Esophagus muscularis mucosa (tissue), 4 donors: ENCODE measurements around the gene AGAP1. TPM values are rescaled to one million over a fixed set of nuclear protein-coding genes. Genes with fewer than 3 reads are reported as not detected.

Source experiments
- DNase-seq: peaks from one replicate; pipeline ENCODE4 v3.0.0-alpha.2; 2017; ENCODE audit errors: extremely low spot score
- H3K27ac ChIP-seq, 4 donors: fragments of 200-600 bp; sonication (generic); replicated peaks in 1 of 4; 1 replicate in 3 of 4; 2 replicates in 1 of 4; pipeline ENCODE4 v1.5.1; 2016 to 2019; ENCODE audit warnings: mild to moderate bottlenecking in 1 of 4
- H3K27me3 ChIP-seq, 4 donors: fragments of 200-600 bp; sonication (generic); one replicate each; pipeline versions ENCODE4 v1.5.1 to v1.6.0; 2016 to 2019
- H3K36me3 ChIP-seq, 4 donors: fragments of 200-600 bp; sonication (generic); one replicate each; pipeline ENCODE4 v1.5.1; 2016 to 2019
- H3K4me1 ChIP-seq, 4 donors: fragments of 200-600 bp; sonication (generic); one replicate each; pipeline ENCODE4 v1.5.1; 2016 to 2019
- H3K4me3 ChIP-seq, 4 donors: fragments of 200-600 bp; sonication (generic); 1 replicate in 2 of 4; 2 replicates in 2 of 4; pipeline ENCODE4 v1.5.1; 2016 to 2019; ENCODE audit warnings: mild to moderate bottlenecking in 4 of 4, moderate library complexity in 1 of 4
- H3K9me3 ChIP-seq, 4 donors: fragments of 200-600 bp; sonication (generic); 1 replicate in 3 of 4; 2 replicates in 1 of 4; pipeline ENCODE4 v1.5.1; 2016 to 2019
- EP300 ChIP-seq: sonication (generic); formaldehyde crosslinking; IDR thresholded peaks from one replicate; pipeline ENCODE4 v1.6.1; 2017; ENCODE audit warnings: antibody characterized with exemption
- POLR2A ChIP-seq: fragments of 450-650 bp; IDR thresholded peaks from one replicate; pipeline ENCODE4 v1.6.1; 2017; ENCODE audit warnings: antibody characterized with exemption, moderate library complexity, mild to moderate bottlenecking, low read depth
- POLR2AphosphoS5 ChIP-seq, 2 donors: sonication (generic); formaldehyde crosslinking; IDR thresholded peaks; one replicate each; pipeline ENCODE4 v1.6.1; 2017; ENCODE audit warnings: antibody characterized with exemption in 2 of 2
- WGBS: methylation state at CpG from one replicate; pipeline ENCODE4 v1.1.5; 2018; 5-methylcytosine and 5-hydroxymethylcytosine counted together
- intact Hi-C: fragments of 100-400 bp; cut with DNase I; formaldehyde crosslinking; loops from one replicate; pipeline ENCODE4 v1.15.1; 2023
- total RNA-seq, 4 donors: library from RNA; depleted of rRNA; stranded (reverse); fragments of >200 nt; gene quantifications; one replicate each; pipeline versions ENCODE4 v1.1.0 to v1.2.1, GENCODE V29; 2016
- TF ChIP-seq, protein P1 (sequence below), 3 experiments: fragments of 200-600 bp in 2 of 3; fragments of 450-650 bp in 1 of 3; sonication (generic) in 2 of 3; IDR thresholded peaks; one replicate each; pipeline ENCODE4 v1.5.1; 2017 to 2019; ENCODE audit warnings: antibody characterized with exemption in 3 of 3, mild to moderate bottlenecking in 2 of 3, moderate library complexity in 1 of 3

Gene AGAP1
- total RNA-seq, 4 donors from 2014 or later, result 37.9 to 62.4 (median 47.2) TPM

DNA sequence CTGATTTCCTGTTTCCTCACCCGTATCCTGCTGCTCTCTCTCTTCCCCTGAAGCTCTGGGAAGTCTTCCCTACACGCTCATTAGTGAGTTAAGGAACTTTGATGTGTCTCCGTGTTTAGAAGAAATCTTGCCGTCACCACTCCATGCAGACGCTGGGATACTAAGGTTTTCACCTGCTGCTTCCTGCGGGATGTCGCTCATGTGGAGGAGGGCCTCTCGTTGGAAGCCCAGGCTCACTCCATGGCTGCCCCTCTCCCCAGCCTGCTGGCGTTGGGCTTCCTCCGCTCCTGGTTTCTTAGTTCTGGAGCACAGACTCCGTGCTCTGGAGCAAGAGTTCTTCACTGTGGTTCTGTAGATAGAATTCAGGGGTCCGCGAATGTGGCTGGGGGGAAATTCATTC is 348.0 kb downstream of the AGAP1 start:
- TF ChIP-seq, protein P1, sequence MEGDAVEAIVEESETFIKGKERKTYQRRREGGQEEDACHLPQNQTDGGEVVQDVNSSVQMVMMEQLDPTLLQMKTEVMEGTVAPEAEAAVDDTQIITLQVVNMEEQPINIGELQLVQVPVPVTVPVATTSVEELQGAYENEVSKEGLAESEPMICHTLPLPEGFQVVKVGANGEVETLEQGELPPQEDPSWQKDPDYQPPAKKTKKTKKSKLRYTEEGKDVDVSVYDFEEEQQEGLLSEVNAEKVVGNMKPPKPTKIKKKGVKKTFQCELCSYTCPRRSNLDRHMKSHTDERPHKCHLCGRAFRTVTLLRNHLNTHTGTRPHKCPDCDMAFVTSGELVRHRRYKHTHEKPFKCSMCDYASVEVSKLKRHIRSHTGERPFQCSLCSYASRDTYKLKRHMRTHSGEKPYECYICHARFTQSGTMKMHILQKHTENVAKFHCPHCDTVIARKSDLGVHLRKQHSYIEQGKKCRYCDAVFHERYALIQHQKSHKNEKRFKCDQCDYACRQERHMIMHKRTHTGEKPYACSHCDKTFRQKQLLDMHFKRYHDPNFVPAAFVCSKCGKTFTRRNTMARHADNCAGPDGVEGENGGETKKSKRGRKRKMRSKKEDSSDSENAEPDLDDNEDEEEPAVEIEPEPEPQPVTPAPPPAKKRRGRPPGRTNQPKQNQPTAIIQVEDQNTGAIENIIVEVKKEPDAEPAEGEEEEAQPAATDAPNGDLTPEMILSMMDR (IDR thresholded peaks at IDR 0.05), result no peak
- TF ChIP-seq EP300, result no peak
- no peak for TF ChIP-seq POLR2A
- no peak for TF ChIP-seq POLR2AphosphoS5 (IDR thresholded peaks at IDR 0.05)
- 92% methylated on average over 13 of the region's 13 CpGs for WGBS
- H3K27me3 ChIP-seq, result no peaks in the 10 kb centered on the region
- H3K4me3 ChIP-seq, result no peak overlapping the region
- intact Hi-C loops, result no loop called here
- H3K4me1 ChIP-seq, result peaks cover 0 to 3% (median 0%) of the 10 kb centered on the region in 4 donors
- H3K36me3 ChIP-seq, result peaks cover 0 to 7% (median 0%) of the 10 kb centered on the region in 4 donors
- H3K9me3 ChIP-seq, result no peaks in the 10 kb centered on the region
- no peak for DNase-seq
- no peak overlapping the region for H3K27ac ChIP-seq

DNA sequence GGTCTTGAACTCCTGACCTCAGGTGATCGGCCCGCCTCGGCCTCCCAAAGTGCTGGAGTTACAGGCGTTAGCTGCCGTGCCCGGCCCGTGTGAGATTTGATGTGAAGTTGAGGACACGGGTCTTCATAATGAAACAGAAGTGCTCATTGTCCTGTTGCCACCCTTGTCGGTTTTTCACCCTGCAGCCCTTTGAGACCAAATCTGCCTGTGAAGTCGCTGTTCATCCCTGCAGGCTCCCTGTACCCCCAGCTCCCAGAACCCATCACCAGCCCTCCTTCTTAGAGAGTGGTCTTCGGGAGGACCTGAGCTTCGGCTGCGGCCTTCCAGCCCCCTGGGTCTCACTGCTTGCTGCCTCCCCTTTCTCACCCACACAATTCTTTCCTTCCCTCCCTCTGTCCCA is 349.1 kb downstream of the AGAP1 start:
- H3K27ac ChIP-seq, result no peak overlapping the region
- no peak overlapping the region for H3K4me3 ChIP-seq
- no peaks in the 10 kb centered on the region for H3K9me3 ChIP-seq
- peaks cover 0 to 7% (median 0%) of the 10 kb centered on the region in 4 donors for H3K36me3 ChIP-seq
- TF ChIP-seq EP300, result no peak
- TF ChIP-seq POLR2A, result no peak
- TF ChIP-seq POLR2AphosphoS5 (IDR thresholded peaks at IDR 0.05), result no peak
- TF ChIP-seq, protein P1 (IDR thresholded peaks at IDR 0.05), result no peak
- intact Hi-C loops, result no loop called here
- 93% methylated on average over 13 of the region's 13 CpGs for WGBS
- no peaks in the 10 kb centered on the region for H3K27me3 ChIP-seq
- peaks cover 0 to 3% (median 0%) of the 10 kb centered on the region in 4 donors for H3K4me1 ChIP-seq
- DNase-seq, result no peak

DNA sequence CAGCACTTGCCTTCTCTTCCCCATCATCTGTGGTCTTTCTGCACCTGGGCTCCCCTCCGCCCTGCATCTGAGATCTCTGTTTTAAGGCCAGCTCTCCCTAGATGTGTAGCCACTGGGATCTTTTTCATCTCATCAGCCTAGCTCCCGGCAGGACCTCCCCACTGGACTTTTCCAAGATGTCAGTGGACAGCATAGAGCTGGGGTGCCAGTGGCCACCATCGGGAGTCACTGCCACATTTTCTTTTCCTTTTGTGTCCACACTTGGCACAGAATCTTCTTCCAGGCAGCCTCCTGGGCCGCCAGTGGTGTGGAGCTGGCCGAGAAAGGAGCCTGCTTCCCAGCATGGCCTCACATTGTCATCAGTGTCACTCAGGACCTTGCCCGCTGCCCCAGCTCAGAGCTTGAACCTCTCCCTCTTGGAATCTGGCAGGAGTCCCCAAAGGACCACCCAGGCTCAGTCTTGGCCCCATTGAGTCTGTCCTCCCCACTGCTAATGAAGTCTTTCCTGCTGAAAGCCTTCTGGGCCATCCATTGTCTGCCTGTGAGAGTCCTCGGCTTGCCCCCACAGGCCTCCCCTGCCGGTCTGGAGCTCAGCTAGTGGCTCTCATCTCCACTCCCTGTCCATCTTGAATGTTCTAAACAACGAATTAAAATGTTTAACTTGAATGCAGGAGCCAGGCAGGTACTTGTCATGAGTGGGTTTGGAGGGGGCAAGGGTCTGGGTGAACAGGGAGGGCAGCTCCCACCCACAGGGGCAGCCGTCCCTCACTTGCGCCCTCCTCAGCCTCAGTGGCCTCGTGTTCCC is 349.9 kb downstream of the AGAP1 start:
- H3K27me3 ChIP-seq, result no peaks in the 10 kb centered on the region
- TF ChIP-seq EP300, result no peak
- TF ChIP-seq, protein P1 (IDR thresholded peaks at IDR 0.05), result no peak
- H3K4me1 ChIP-seq, result peaks cover 0 to 3% (median 0%) of the 10 kb centered on the region in 4 donors
- no peak for DNase-seq
- WGBS, result 87% methylated on average over 12 of the region's 12 CpGs
- H3K9me3 ChIP-seq, result no peaks in the 10 kb centered on the region
- H3K36me3 ChIP-seq, result peaks cover 0 to 7% (median 0%) of the 10 kb centered on the region in 4 donors
- intact Hi-C loops, result no loop called here
- H3K27ac ChIP-seq, result no peak overlapping the region
- H3K4me3 ChIP-seq, result no peak overlapping the region

DNA sequence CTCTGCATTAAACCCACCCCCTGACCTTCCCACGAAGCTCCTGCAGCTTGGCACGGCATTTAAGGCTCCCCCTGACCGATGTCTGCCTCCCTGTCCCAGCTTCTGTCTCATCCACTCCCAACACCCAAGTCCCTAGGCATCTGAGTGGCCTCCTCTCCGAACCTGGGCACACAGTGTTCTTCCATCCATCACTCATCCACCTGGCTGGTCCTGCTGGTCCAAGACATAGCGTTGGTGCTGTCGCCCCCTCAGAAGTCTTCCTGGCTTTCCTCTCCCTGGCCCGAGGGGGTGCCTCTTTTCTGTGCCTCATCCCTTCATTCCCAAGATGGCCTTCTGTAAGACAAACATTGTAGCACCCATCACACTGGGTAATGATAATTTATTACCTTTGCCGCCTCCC is 350.7 kb downstream of the AGAP1 start:
- intact Hi-C loops, result no loop called here
- no peaks in the 10 kb centered on the region for H3K27me3 ChIP-seq
- TF ChIP-seq POLR2A (no peak), POLR2AphosphoS5 (IDR thresholded peaks at IDR 0.05) (no peak), EP300 (no peak)
- TF ChIP-seq, protein P1 (IDR thresholded peaks at IDR 0.05), result no peak
- no peak overlapping the region for H3K4me3 ChIP-seq
- H3K4me1 ChIP-seq, result peaks cover 0 to 3% (median 0%) of the 10 kb centered on the region in 4 donors
- H3K36me3 ChIP-seq, result peaks cover 0 to 7% (median 0%) of the 10 kb centered on the region in 4 donors
- H3K9me3 ChIP-seq, result no peaks in the 10 kb centered on the region
- no peak overlapping the region for H3K27ac ChIP-seq
- DNase-seq, result no peak
- WGBS, result 93% methylated on average over 8 of the region's 8 CpGs

DNA sequence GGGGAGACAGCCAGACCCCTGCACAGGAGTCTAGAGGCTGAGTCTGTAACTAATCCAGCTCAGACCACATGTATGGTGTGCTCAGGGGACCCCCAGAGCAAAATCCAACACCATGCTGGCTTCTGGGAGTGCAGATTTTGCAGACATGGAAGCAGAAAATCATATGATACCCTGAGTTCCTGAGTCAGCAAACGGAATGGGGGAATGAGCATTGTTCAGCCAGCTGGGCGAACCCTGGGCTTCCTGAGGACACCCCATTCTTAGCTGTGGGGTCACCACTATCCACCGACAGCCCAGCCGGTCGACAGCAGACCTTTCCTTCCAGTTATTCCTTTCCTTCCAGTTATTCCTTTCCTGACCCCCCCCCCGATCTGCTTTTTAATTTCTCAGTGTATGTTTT is 351.4 kb downstream of the AGAP1 start:
- 80% methylated on average over 6 of the region's 6 CpGs for WGBS
- DNase-seq, result no peak
- Histone ChIP-seq H3K4me3 (no peak overlapping the region), H3K27me3 (no peaks in the 10 kb centered on the region), H3K36me3 (peaks cover 0 to 7% (median 0%) of the 10 kb centered on the region in 4 donors), H3K27ac (no peak overlapping the region), H3K9me3 (no peaks in the 10 kb centered on the region), H3K4me1 (peaks cover 0 to 3% (median 0%) of the 10 kb centered on the region in 4 donors)
- TF ChIP-seq, protein P1 (IDR thresholded peaks at IDR 0.05), result no peak
- TF ChIP-seq POLR2AphosphoS5 (IDR thresholded peaks at IDR 0.05), result no peak
- TF ChIP-seq POLR2A, result no peak
- no peak for TF ChIP-seq EP300
- intact Hi-C loops, result no loop called here
